K562 (cell line): ENCODE results near the gene RPS6KA2.

Experiments
- FOXJ3 ChIP-seq: sonication (generic); formaldehyde crosslinking; IDR thresholded peaks from 2 replicates; pipeline ENCODE4 v1.4.0; 2020; ENCODE audit warnings: mild to moderate bottlenecking, missing genetic modification reagents
- NFIC ChIP-seq: fragments of 450-650 bp; IDR thresholded peaks from 2 replicates; pipeline ENCODE4 v1.6.1; 2017; ENCODE audit warnings: mild to moderate bottlenecking, inconsistent platforms
- POLR2A ChIP-seq: fragments of 450-650 bp; conservative IDR thresholded peaks from 2 replicates; pipeline ENCODE4 v1.6.1; 2016

DNA sequence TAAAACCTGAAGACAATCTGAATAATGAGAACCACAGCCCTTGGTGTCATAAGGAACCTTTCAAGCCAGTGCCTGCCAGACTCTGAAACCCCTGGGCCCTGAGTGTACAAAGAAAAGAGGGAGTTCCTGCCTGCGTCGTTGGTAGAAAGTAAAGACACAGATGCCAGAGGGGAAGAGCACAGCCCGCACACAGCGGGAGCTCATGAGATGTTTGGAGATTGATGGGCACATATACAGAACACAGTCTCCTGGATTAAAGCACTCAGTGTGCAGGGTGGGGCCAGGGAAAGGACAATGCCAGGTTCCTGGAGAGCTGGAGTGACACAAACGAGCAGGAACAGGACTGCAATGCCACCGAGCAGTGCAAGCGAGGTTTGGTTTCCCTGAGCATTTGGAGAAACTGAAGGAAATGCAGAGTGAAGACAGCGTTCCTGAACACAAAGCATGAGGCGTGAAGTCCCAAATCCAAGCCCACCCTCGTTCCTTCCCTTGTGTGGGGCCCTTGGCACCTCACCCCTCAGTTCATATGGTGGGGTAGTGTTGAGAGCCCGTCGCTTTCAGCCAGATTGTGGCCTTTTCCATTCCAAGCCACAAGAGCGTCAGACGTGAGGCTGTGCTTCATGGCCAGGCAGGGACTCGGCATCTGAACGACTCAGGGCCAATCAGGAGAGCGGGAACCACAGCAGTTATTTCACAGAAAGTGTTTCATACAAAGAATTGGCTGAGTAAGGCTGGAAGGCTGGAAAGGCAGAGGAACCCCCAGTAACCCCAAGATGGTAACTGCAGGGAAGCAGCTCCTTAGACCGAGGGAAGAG is 41.0 kb upstream of the RPS6KA2 start:
- TF ChIP-seq NFIC (no peak), FOXJ3 (CRISPR knock-in tag) (no peak), POLR2A (no peak)
